ENCODE data around the gene SLC9A6. TPM values are rescaled to one million over a fixed set of nuclear protein-coding genes. Genes with fewer than 3 reads are reported as not detected.

Gene SLC9A6
- total and polyA plus RNA-seq, 9 of the 15 experiments (the other 6 are each of a cell fraction or from before 2014, with no cell fraction given) = 3.7 to 13.9 (median 9.9) TPM

GRCh38 chrX:136061696-136062095, 76.5 kb downstream of the SLC9A6 start (continued):
- TF ChIP-seq NKRF (IDR thresholded peaks at IDR 0.05; ENCODE audit: borderline replicate concordance) = no peak

GRCh38 chrX:136063340-136064079, 78.3 kb downstream of the SLC9A6 start:
- H4K20me1 ChIP-seq (replicated peaks; ENCODE audit: control insufficient read depth, insufficient read depth, low read length) = no peaks in the 10 kb centered on the region
- no peak overlapping the region for H3K27ac ChIP-seq (ENCODE audit: extremely low read depth, low read depth, low read length)
- H3K79me2 ChIP-seq (ENCODE audit: control insufficient read depth, insufficient read depth, low read length) = no peaks in the 10 kb centered on the region
- no peaks in the 10 kb centered on the region; a peak in 1 of 5 replicates for H3K4me1 ChIP-seq (replicated peaks in 1 of 2; ENCODE audit: control insufficient read depth in 2 of 2, insufficient read depth in 2 of 2, low read length in 2 of 2)
- H3K9me1 ChIP-seq (ENCODE audit: control insufficient read depth, insufficient read depth, low read length) = no peaks in the 10 kb centered on the region
- DNase-seq (ENCODE audit: extremely low read depth in 1 of 4, low spot score in 3 of 4) (no peak), ATAC-seq (no peak), FAIRE-seq (no peak)
- no peak overlapping the region for H3K4me3 ChIP-seq
- no peaks in the 10 kb centered on the region for H3K36me3 ChIP-seq (ENCODE audit: control insufficient read depth, insufficient read depth, low read length)
- H3K4me2 ChIP-seq (ENCODE audit: insufficient read depth, low read length) = no peak overlapping the region
- H3K9ac ChIP-seq (ENCODE audit: insufficient read depth in 1 of 2, low read depth in 2 of 2, low read length in 2 of 2) = no peak overlapping the region
- H3K27me3 ChIP-seq (ENCODE audit: control insufficient read depth in 2 of 2, insufficient read depth in 2 of 2, low read length in 2 of 2) = peaks cover 26 to 32% of the 10 kb centered on the region in 2 experiments; a peak in 4 of 5 replicates
- WGBS (ENCODE audit: insufficient coverage, low coverage, missing lambda C conversion rate) = 0% methylated on average over 7 of the region's 7 CpGs
- ChIA-PET POLR2A (interaction anchor here (0.6 kb wide), 1 partner anchor 1212 kb away, joined by 3 read pairs; no protein-coding TSS in a partner anchor), CTCF (ENCODE audit: low intra/inter-chr PET ratio) (no interaction called here)
- H2AFZ ChIP-seq (ENCODE audit: low read depth, low read length) = no peak overlapping the region
- BruUV-seq (replicated peaks) = no TSS peak
- intact Hi-C loops (cut with micrococcal nuclease) = no loop called here
- no peak for TF ChIP-seq MYBL2 (IDR thresholded peaks at IDR 0.05; ENCODE audit: low read depth)
- no peak for TF ChIP-seq MYBL2 (CRISPR knock-in tag; IDR thresholded peaks at IDR 0.05; ENCODE audit: borderline replicate concordance)
- no peak for TF ChIP-seq PRPF4 (IDR thresholded peaks at IDR 0.05; ENCODE audit: insufficient read depth, low read depth, low read length, poor library complexity, severe bottlenecking)
- TF ChIP-seq SRF (CRISPR knock-in tag; IDR thresholded peaks at IDR 0.05) = 0 out of 4 replicates have a peak, but pooled peaks of 1 of the 2 experiments have one; percentile 30
- TF ChIP-seq FOXJ3 (CRISPR knock-in tag; IDR thresholded peaks at IDR 0.05) = no peak
- no peaks in the 10 kb centered on the region for H3K9me3 ChIP-seq (replicated peaks; ENCODE audit: control insufficient read depth, insufficient read depth, low read depth, low read length)
- in situ Hi-C loops (cut with MboI) = no loop called here

Measured in K562 (cell line).